OCI-M2 (cell line): Measurements from ENCODE around the gene ENPP6.

Source experiments
- DNase-seq: peaks from one replicate; lab custom pipeline; 2025; ENCODE audit not compliant: unreplicated experiment; lab: John Stamatoyannopoulos, UW

ENPP6 gene

GRCh38 chr4:184192933-184193332 lies 24.7 kb downstream of the ENPP6 start:
- no peak for DNase-seq

GRCh38 chr4:184191267-184191666 lies 26.4 kb downstream of the ENPP6 start:
- no peak for DNase-seq

GRCh38 chr4:184190711-184191110 lies 27.0 kb downstream of the ENPP6 start:
- DNase-seq, result no peak

- DNase-seq, result no peak
Observed at GRCh38 chr4:184189966-184190365, 27.7 kb downstream of the ENPP6 start.

- DNase-seq, result no peak
Observed at GRCh38 chr4:184188443-184189400, 29.0 kb downstream of the ENPP6 start.

GRCh38 chr4:184177271-184177670 lies 40.4 kb downstream of the ENPP6 start:
- DNase-seq, result no peak

GRCh38 chr4:184174571-184175488 lies 42.8 kb downstream of the ENPP6 start:
- no peak for DNase-seq

GRCh38 chr4:184171011-184171410 lies 46.7 kb downstream of the ENPP6 start:
- DNase-seq, result no peak

GRCh38 chr4:184169225-184169867 lies 48.3 kb downstream of the ENPP6 start:
- no peak for DNase-seq

GRCh38 chr4:184168406-184169019 lies 49.2 kb downstream of the ENPP6 start:
- no peak for DNase-seq

GRCh38 chr4:184167576-184167975 lies 50.1 kb downstream of the ENPP6 start:
- no peak for DNase-seq

- no peak for DNase-seq
Observed at GRCh38 chr4:184166736-184167135, 50.9 kb downstream of the ENPP6 start.

- no peak for DNase-seq
Observed at GRCh38 chr4:184165291-184165690, 52.4 kb downstream of the ENPP6 start.

- DNase-seq, result no peak
Observed at GRCh38 chr4:184163813-184164212, 53.9 kb downstream of the ENPP6 start.

- no peak for DNase-seq
Observed at GRCh38 chr4:184162596-184162995, 55.1 kb downstream of the ENPP6 start.

- no peak for DNase-seq
Observed at GRCh38 chr4:184157322-184157721, 60.4 kb downstream of the ENPP6 start.

GRCh38 chr4:184156163-184156920 lies 61.3 kb downstream of the ENPP6 start:
- no peak for DNase-seq

GRCh38 chr4:184154199-184154598 lies 63.5 kb downstream of the ENPP6 start:
- DNase-seq, result no peak

- no peak for DNase-seq
Observed at GRCh38 chr4:184153781-184154180, 63.9 kb downstream of the ENPP6 start.

- DNase-seq, result no peak
Observed at GRCh38 chr4:184151988-184152485, 65.6 kb downstream of the ENPP6 start.
